A673 (cell line): ENCODE results near the gene CDC23.

Experiments
- CTCF ChIP-seq: fragments of 300-800, 200-600 bp; sonication (generic); conservative IDR thresholded peaks from 2 replicates; pipeline ENCODE4 v1.5.1; 2017; ENCODE audit warnings: low read depth, mild to moderate bottlenecking, antibody characterized with exemption, low read length, moderate library complexity, mixed read lengths
- EZH2 ChIP-seq: fragments of 200-600 bp; sonication (generic); IDR thresholded peaks from 2 replicates; pipeline ENCODE4 v1.6.1; 2017; ENCODE audit warnings: borderline replicate concordance, low read depth, mild to moderate bottlenecking, mixed read lengths, antibody characterized with exemption, low read length; ENCODE audit not compliant: poor library complexity, severe bottlenecking

GRCh38 chr5:138140268-138140667 is 72.9 kb downstream of the CDC23 start:
- no peak for TF ChIP-seq EZH2
- TF ChIP-seq CTCF, result no peak
